Keratinocyte (primary cell): ENCODE results near the gene RNF41. TPM values are rescaled to one million over a fixed set of nuclear protein-coding genes. Genes with fewer than 3 reads are reported as not detected.

Experiments
- DNase-seq: peaks from one replicate; pipeline ENCODE4 v3.0.0-alpha.2; 2011; ENCODE audit warnings: low read depth, missing footprints, low spot score
- FAIRE-seq: peaks from 2 replicates; lab custom pipeline; 2011; peaks lifted over from hg19 to GRCh38; lab: Jason Lieb, UNC
- H2AFZ ChIP-seq: 2 replicates; pipeline ENCODE4 v1.6.0; 2012; ENCODE audit warnings: low read length, control low read depth, inconsistent platforms; ENCODE audit not compliant: control insufficient read depth
- H3K27ac ChIP-seq: 2 replicates; pipeline ENCODE4 v1.5.1; 2011; ENCODE audit warnings: low read length; ENCODE audit not compliant: control insufficient read depth, insufficient read depth
- H3K27me3 ChIP-seq: 3 replicates; pipeline ENCODE4 v1.6.0; 2011; ENCODE audit warnings: low read length; ENCODE audit not compliant: control insufficient read depth, insufficient read depth; ENCODE audit errors: extremely low read depth
- H3K36me3 ChIP-seq, 2 experiments: 2 replicates in 1 of 2; 3 replicates in 1 of 2; pipeline ENCODE4 v1.5.1; 2011; ENCODE audit warnings: low read length in 2 of 2, mild to moderate bottlenecking in 1 of 2; ENCODE audit not compliant: control insufficient read depth in 2 of 2, insufficient read depth in 2 of 2; ENCODE audit errors: extremely low read depth in 1 of 2
- H3K4me1 ChIP-seq: 3 replicates; pipeline ENCODE4 v1.5.1; 2011; ENCODE audit warnings: low read length; ENCODE audit not compliant: control insufficient read depth, insufficient read depth; ENCODE audit errors: extremely low read depth
- H3K4me2 ChIP-seq: 3 replicates; pipeline ENCODE4 v1.6.0; 2011; ENCODE audit warnings: low read depth, low read length; ENCODE audit not compliant: control insufficient read depth, insufficient read depth; ENCODE audit errors: extremely low read depth
- H3K4me3 ChIP-seq, 3 experiments: fragments of 200-600 bp in 1 of 3; sonication (generic) in 1 of 3; 2 replicates in 2 of 3; 3 replicates in 1 of 3; pipeline ENCODE4 v1.5.1; 2011 to 2016; ENCODE audit warnings: low read length in 3 of 3, mild to moderate bottlenecking in 3 of 3, control low read depth in 2 of 3, inconsistent platforms in 1 of 3, low read depth in 1 of 3, mixed read lengths in 1 of 3, mixed run types in 1 of 3, moderate library complexity in 1 of 3; ENCODE audit not compliant: control insufficient read depth in 2 of 3, insufficient read depth in 2 of 3; ENCODE audit errors: extremely low read depth in 1 of 3
- H3K79me2 ChIP-seq: 2 replicates; pipeline ENCODE4 v1.6.0; 2012; ENCODE audit warnings: low read length; ENCODE audit not compliant: control insufficient read depth, insufficient read depth
- H3K9ac ChIP-seq: 3 replicates; pipeline ENCODE4 v1.6.0; 2011; ENCODE audit warnings: low read length; ENCODE audit not compliant: control insufficient read depth, insufficient read depth; ENCODE audit errors: extremely low read depth
- H3K9me1 ChIP-seq: 3 replicates; pipeline ENCODE4 v1.6.0; 2011; ENCODE audit warnings: low read length; ENCODE audit not compliant: control insufficient read depth, insufficient read depth; ENCODE audit errors: extremely low read depth
- H3K9me3 ChIP-seq: 2 replicates; pipeline ENCODE4 v1.5.1; 2012; ENCODE audit warnings: low read depth, low read length; ENCODE audit not compliant: control insufficient read depth
- H4K20me1 ChIP-seq: 3 replicates; pipeline ENCODE4 v1.6.0; 2011; ENCODE audit warnings: low read length; ENCODE audit not compliant: control insufficient read depth, insufficient read depth; ENCODE audit errors: extremely low read depth
- CTCF ChIP-seq, 3 experiments: IDR thresholded peaks in 1 of 3; conservative IDR thresholded peaks in 1 of 3; optimal IDR thresholded peaks in 1 of 3; 2 replicates in 2 of 3; 3 replicates in 1 of 3; pipeline versions ENCODE3 to v1.5.1; 2011; ENCODE audit warnings: low read length in 3 of 3, mild to moderate bottlenecking in 3 of 3, moderate library complexity in 2 of 3, control low read depth in 1 of 3, inconsistent platforms in 1 of 3; ENCODE audit not compliant: insufficient read depth in 2 of 3; ENCODE audit errors: extremely low read depth in 1 of 3
- EZH2 ChIP-seq: IDR thresholded peaks from one replicate; pipeline ENCODE4 v1.6.1; 2012; ENCODE audit warnings: inconsistent platforms, mild to moderate bottlenecking, low read length, moderate library complexity
- dilution Hi-C: fragments of 300-500 bp; cut with MboI; formaldehyde crosslinking; loops from one replicate; pipeline ENCODE4 v1.7.0; 2020; ENCODE audit warnings: low sequenced_read_pairs; ENCODE audit not compliant: extremely low pct_ligation_motif_present
- polyA plus RNA-seq, 5 experiments: library from polyadenylated mRNA; depleted of rRNA in 3 of 5; stranded (reverse) in 3 of 5; stranded (forward) in 1 of 5; unstranded in 1 of 5; fragments of >200 nt; gene quantifications; 1 replicate in 1 of 5; 2 replicates in 3 of 5; 3 replicates in 1 of 5; pipeline versions ENCODE4 v1.2.1 to v1.2.3, GENCODE V29; 2011 to 2012; ENCODE audit warnings: missing spikeins in 2 of 5, low read depth in 1 of 5, low replicate concordance in 1 of 5

The RNF41 gene
- polyA plus RNA-seq, 1 donor (not counting 4 experiments of a cell fraction or from before 2014, with no cell fraction given): 42.2 TPM

- H3K79me2 ChIP-seq: peaks cover 27% of the 10 kb centered on the region
- dilution Hi-C loops: no loop called here
- H2AFZ ChIP-seq: peak within 1 kb of the TSS; percentile 98
- H3K36me3 ChIP-seq: peaks cover 6 to 14% of the 10 kb centered on the region in 2 experiments
- no peaks in the 10 kb centered on the region for H3K9me3 ChIP-seq
- peak within 1 kb of the TSS; percentile 70 for H3K27ac ChIP-seq
- no peaks in the 10 kb centered on the region for H3K27me3 ChIP-seq
- DNase-seq (peak; percentile 53), FAIRE-seq (no peak)
- TF ChIP-seq EZH2 (no peak), CTCF (optimal IDR thresholded peaks at IDR 0.05 in 1 of 3, IDR thresholded peaks at IDR 0.05 in 1 of 3, conservative IDR thresholded peaks at IDR 0.05 in 1 of 3; ENCODE audit: extremely low read depth in 1 of 3, insufficient read depth in 2 of 3, low read length in 3 of 3) (peak; percentile 60 to 89 (median 81))
- peaks cover 13% of the 10 kb centered on the region for H3K4me1 ChIP-seq
- H3K9ac ChIP-seq: peak within 1 kb of the TSS; percentile 84
- H3K4me2 ChIP-seq: peak within 1 kb of the TSS; percentile 100
- peak within 1 kb of the TSS; percentile 84 to 89 (median 88) for H3K4me3 ChIP-seq
- H3K9me1 ChIP-seq: no peaks in the 10 kb centered on the region
- H4K20me1 ChIP-seq: no peaks in the 10 kb centered on the region
Measured at GRCh38 chr12:56189099-56189917, 32.4 kb downstream of the RNF41 start, which contains the start of gene SMARCC2. Gene SMARCC2 (minus strand): TSS chr12:56189483. CDS start chr12:56189461, 22 bp downstream.

GRCh38 chr12:56188778-56189098 is 33.0 kb downstream of the RNF41 start:
- Histone ChIP-seq H3K27ac (peak overlapping the region; percentile 39), H3K36me3 (peaks cover 11 to 18% of the 10 kb centered on the region in 2 experiments), H3K9ac (peak overlapping the region; percentile 76), H3K4me2 (peak overlapping the region; percentile 100), H3K9me1 (no peaks in the 10 kb centered on the region), H3K4me1 (peaks cover 13% of the 10 kb centered on the region), H3K79me2 (peaks cover 27% of the 10 kb centered on the region), H3K4me3 (peak overlapping the region; percentile 84 to 89 (median 85)), H2AFZ (peak overlapping the region; percentile 16), H3K9me3 (no peaks in the 10 kb centered on the region), H4K20me1 (no peaks in the 10 kb centered on the region), H3K27me3 (no peaks in the 10 kb centered on the region)
- no peak for DNase-seq
- TF ChIP-seq CTCF (optimal IDR thresholded peaks at IDR 0.05 in 1 of 3, IDR thresholded peaks at IDR 0.05 in 1 of 3, conservative IDR thresholded peaks at IDR 0.05 in 1 of 3; ENCODE audit: extremely low read depth in 1 of 3, insufficient read depth in 2 of 3, low read length in 3 of 3): no peak
- no peak for TF ChIP-seq EZH2
- dilution Hi-C loops: no loop called here
- no peak for FAIRE-seq
